Prostate gland (tissue), 2 donors: ENCODE results near the gene SLC66A3. TPM values are rescaled to one million over a fixed set of nuclear protein-coding genes. Genes with fewer than 3 reads are reported as not detected.

Experiments
- DNase-seq: peaks from one replicate; pipeline ENCODE4 v3.0.0-alpha.2; 2019; ENCODE audit warnings: low spot score
- H3K27ac ChIP-seq, 2 donors: fragments of 200-600 bp; sonication (generic); 2 replicates each; pipeline ENCODE4 v1.5.1; 2017 to 2019
- H3K27me3 ChIP-seq: fragments of 200-600 bp; sonication (generic); replicated peaks from 2 replicates; pipeline ENCODE4 v1.5.1; 2019; ENCODE audit not compliant: insufficient read depth
- H3K36me3 ChIP-seq, 2 donors: fragments of 200-600 bp; sonication (generic); 1 replicate in 1 of 2; 2 replicates in 1 of 2; pipeline versions ENCODE4 v1.5.1 to v1.8.1; 2017 to 2019
- H3K4me1 ChIP-seq: fragments of 200-600 bp; sonication (generic); replicated peaks from 2 replicates; pipeline ENCODE4 v1.5.1; 2019
- H3K4me3 ChIP-seq, 2 donors: fragments of 200-600 bp; sonication (generic); 2 replicates each; pipeline ENCODE4 v1.5.1; 2017 to 2019
- H3K9me3 ChIP-seq: fragments of 200-600 bp; sonication (generic); 2 replicates; pipeline ENCODE4 v1.5.1; 2017
- POLR2A ChIP-seq: fragments of 450-650 bp; IDR thresholded peaks from one replicate; pipeline ENCODE4 v1.6.1; 2016; ENCODE audit warnings: antibody characterized with exemption, mild to moderate bottlenecking
- POLR2AphosphoS5 ChIP-seq: sonication (generic); formaldehyde crosslinking; IDR thresholded peaks from one replicate; pipeline ENCODE4 v1.6.1; 2017; ENCODE audit warnings: antibody characterized with exemption
- WGBS: methylation state at CpG from one replicate; pipeline ENCODE4 v1.1.5; 2018; 5-methylcytosine and 5-hydroxymethylcytosine counted together
- intact Hi-C: fragments of 100-400 bp; cut with DNase I; formaldehyde crosslinking; loops from one replicate; pipeline ENCODE4 v1.14.2; 2022
- total RNA-seq, 2 donors: library from RNA; depleted of rRNA; stranded (reverse); fragments of >200 nt; gene quantifications; one replicate each; pipeline ENCODE4 v1.1.0, GENCODE V29; 2016
- TF ChIP-seq, protein P1 (sequence below), 4 experiments: fragments of 200-600 bp in 2 of 4; fragments of 450-650 bp in 2 of 4; sonication (generic) in 2 of 4; IDR thresholded peaks; 1 replicate in 3 of 4; 2 replicates in 1 of 4; pipeline ENCODE4 v1.5.1; 2016 to 2019; ENCODE audit warnings: antibody characterized with exemption in 4 of 4, mild to moderate bottlenecking in 2 of 4, moderate library complexity in 2 of 4

The SLC66A3 gene
- total RNA-seq, 2 donors from 2014 or later: 50.6 to 77.4 TPM

DNA sequence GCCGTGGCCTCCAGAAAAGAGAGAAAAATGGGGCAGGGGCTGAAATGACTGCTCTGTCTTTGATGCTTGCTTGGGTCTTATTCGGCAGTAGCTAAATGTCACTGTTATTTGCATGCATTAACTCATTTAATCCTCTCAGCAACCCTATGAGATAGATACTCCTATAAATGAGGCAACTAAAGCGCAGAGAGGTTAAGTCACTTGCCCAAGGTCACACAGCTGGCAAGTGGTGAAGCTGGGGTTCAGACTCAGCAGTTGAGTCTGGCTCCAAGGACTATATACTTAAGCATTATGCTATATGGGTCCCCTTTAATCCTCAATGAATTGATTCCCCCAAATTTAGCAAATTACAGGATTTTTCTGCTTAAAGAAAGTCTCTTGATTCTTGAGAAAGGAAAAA is 9.2 kb upstream of the SLC66A3 start:
- 97% methylated on average over 3 of the region's 3 CpGs for WGBS
- Histone ChIP-seq H3K27ac (no peak overlapping the region), H3K27me3 (no peaks in the 10 kb centered on the region), H3K4me3 (no peak overlapping the region), H3K36me3 (no peaks in the 10 kb centered on the region), H3K9me3 (no peaks in the 10 kb centered on the region), H3K4me1 (no peaks in the 10 kb centered on the region)
- no peak for TF ChIP-seq POLR2A
- no peak for TF ChIP-seq POLR2AphosphoS5
- TF ChIP-seq, protein P1, sequence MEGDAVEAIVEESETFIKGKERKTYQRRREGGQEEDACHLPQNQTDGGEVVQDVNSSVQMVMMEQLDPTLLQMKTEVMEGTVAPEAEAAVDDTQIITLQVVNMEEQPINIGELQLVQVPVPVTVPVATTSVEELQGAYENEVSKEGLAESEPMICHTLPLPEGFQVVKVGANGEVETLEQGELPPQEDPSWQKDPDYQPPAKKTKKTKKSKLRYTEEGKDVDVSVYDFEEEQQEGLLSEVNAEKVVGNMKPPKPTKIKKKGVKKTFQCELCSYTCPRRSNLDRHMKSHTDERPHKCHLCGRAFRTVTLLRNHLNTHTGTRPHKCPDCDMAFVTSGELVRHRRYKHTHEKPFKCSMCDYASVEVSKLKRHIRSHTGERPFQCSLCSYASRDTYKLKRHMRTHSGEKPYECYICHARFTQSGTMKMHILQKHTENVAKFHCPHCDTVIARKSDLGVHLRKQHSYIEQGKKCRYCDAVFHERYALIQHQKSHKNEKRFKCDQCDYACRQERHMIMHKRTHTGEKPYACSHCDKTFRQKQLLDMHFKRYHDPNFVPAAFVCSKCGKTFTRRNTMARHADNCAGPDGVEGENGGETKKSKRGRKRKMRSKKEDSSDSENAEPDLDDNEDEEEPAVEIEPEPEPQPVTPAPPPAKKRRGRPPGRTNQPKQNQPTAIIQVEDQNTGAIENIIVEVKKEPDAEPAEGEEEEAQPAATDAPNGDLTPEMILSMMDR (IDR thresholded peaks at IDR 0.05): no peak
- no peak for DNase-seq
- intact Hi-C loops: no loop called here

DNA sequence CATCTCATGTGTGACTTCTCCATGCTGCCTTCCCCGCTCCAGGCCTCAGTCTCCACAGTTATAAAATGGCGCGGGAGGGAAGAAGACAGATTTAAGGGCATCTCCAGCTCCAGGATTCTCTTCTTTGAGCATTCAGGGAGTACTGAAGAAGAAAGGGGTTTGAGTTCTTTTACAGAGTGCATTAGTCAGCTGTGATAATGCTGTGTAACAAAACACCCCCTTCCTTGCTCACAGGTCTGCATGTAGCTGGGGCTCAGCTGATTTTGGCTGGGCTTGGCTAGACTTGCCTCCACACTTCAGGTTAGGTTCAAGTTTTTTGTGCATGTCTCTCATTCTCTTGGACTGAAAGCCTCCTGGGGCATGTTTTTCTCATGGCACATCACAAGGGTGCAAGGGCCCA is 8.0 kb upstream of the SLC66A3 start:
- DNase-seq: no peak
- no peaks in the 10 kb centered on the region for H3K9me3 ChIP-seq
- 33% methylated on average over 3 of the region's 3 CpGs for WGBS
- no peaks in the 10 kb centered on the region for H3K27me3 ChIP-seq
- no peak overlapping the region for H3K4me3 ChIP-seq
- no peak for TF ChIP-seq POLR2A
- no peaks in the 10 kb centered on the region for H3K4me1 ChIP-seq
- intact Hi-C loops: no loop called here
- no peaks in the 10 kb centered on the region for H3K36me3 ChIP-seq
- no peak overlapping the region for H3K27ac ChIP-seq

DNA sequence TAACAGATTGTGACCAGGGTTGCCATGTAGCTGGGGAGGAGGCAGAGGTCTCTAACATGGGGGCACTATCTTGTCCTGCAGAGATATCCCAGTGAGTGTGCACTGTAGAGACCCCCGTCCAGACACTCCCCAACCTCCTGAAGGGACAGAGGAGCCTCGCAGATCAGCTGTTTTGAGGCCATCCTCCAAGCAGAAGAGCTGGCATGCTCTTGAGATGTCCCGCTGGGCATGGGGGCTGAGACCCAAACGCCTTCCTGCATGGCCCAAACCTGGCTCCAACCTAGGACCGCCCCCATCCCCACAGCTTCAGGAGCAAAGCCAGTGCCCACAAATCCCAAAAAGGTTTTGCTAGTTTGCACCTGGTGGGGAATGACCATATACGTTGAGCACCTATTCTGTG is 2.7 kb upstream of the SLC66A3 start:
- no peaks in the 10 kb centered on the region for H3K36me3 ChIP-seq
- WGBS: 89% methylated on average over 6 of the region's 6 CpGs
- no peak for TF ChIP-seq POLR2AphosphoS5
- TF ChIP-seq POLR2A: no peak
- TF ChIP-seq, protein P1 (IDR thresholded peaks at IDR 0.05): no peak
- H3K27ac ChIP-seq: no peak overlapping the region
- H3K27me3 ChIP-seq: no peaks in the 10 kb centered on the region
- intact Hi-C loops: no loop called here
- no peaks in the 10 kb centered on the region for H3K9me3 ChIP-seq
- no peak overlapping the region for H3K4me3 ChIP-seq
- DNase-seq: no peak
- no peaks in the 10 kb centered on the region for H3K4me1 ChIP-seq

DNA sequence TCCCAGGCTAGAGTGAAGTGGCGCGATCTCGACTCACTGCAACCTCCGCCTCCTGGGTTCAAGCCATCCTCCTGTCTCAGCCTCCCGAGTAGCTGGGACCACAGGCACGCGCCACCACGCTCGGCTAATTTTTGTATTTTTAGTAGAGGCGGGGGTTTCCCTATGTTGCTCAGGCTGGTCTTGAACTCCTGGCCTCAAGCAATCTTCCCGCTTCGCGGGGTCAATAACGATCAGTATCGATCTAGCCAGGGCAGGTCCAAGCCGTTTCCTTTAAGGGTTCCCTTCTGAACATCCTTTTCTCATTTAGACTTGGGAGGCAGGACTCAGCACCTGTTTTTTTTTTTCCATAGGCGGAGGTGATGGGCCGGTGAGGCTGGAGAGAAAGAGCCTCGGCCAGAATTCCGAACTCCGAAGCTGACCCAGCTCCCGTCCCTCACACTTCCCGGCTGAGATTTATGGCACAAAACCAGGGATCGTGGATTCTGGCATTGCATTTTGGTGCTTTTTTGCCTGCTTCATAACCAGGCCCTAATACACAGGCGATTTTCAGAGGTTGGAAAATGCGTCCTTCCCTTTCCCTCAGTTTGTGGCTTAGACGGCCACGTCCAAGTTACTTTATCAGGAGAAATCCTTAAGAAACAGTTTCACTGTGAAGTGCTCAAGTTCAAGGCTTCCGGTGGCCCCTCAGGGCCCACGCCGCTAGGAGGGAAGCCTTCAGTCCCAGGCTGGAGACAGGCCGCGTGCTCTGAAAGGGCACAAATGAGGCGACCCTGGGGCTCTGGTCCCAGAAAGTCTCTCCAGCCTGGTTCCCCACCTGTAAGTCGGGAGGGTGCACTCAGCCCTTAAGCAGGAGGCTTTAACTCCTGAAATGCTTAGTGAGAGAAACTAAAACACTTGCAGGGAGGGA is 998 bp upstream of the SLC66A3 start:
- no peaks in the 10 kb centered on the region for H3K36me3 ChIP-seq
- no peak for TF ChIP-seq POLR2AphosphoS5
- TF ChIP-seq, protein P1 (IDR thresholded peaks at IDR 0.05): peak in 1 of 4 experiments; percentile 12
- H3K4me3 ChIP-seq: peak overlapping the region; percentile 33 to 37
- peak overlapping the region; percentile 84 to 90 for H3K27ac ChIP-seq
- 56% methylated on average over 35 of the region's 35 CpGs for WGBS
- no peaks in the 10 kb centered on the region for H3K9me3 ChIP-seq
- intact Hi-C loops: no loop called here
- no peaks in the 10 kb centered on the region for H3K4me1 ChIP-seq
- no peak for DNase-seq
- H3K27me3 ChIP-seq: no peaks in the 10 kb centered on the region

DNA sequence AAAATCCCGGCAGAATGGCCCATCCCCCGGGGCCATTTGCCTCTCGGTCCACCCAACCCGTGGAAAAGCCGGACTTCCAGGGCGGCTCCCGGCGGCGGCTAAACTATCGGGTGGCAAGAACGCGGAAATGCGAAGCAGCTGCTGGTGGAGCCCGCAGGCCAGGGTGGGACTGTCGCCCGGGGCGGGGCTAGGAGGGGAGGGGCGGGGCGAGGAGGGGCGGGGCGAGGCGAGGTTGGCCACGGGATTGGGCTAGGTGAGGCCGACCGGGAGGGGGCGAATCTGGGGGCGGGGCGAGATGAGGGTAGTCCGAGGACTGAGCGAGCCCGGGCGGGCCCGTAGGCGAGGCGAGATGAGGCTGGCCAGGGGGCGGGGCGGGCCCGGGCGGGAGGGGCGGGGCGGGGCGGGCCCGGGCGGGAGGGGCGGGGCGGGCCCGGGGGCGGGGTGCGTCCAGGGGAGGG is 315 bp upstream of the SLC66A3 start:
- TF ChIP-seq POLR2A (no peak), POLR2AphosphoS5 (peak; percentile 63)
- TF ChIP-seq, protein P1 (IDR thresholded peaks at IDR 0.05): no peak
- H3K27me3 ChIP-seq: no peaks in the 10 kb centered on the region
- peak overlapping the region; percentile 84 to 90 for H3K27ac ChIP-seq
- no peaks in the 10 kb centered on the region for H3K9me3 ChIP-seq
- no peaks in the 10 kb centered on the region for H3K4me1 ChIP-seq
- peak overlapping the region; percentile 59 to 69 for H3K4me3 ChIP-seq
- intact Hi-C loops: loop anchor here (5.0 kb wide), 1 partner anchor 257 kb away; no protein-coding TSS in a partner anchor
- H3K36me3 ChIP-seq: no peaks in the 10 kb centered on the region
- DNase-seq: peak; percentile 98
- 2% methylated on average over 22 of the region's 49 CpGs for WGBS
